Activated CD8-positive, alpha-beta memory T cell treated with anti-CD3 and anti-CD28 coated beads for 4 hours (primary cell): ENCODE measurements around the gene CALD1.

Experiments
- DNase-seq, 2 donors: peaks; one replicate each; pipeline ENCODE4 v3.0.0-alpha.2; 2020; ENCODE audit warnings: low read depth in 2 of 2

The CALD1 gene

GRCh38 chr7:134893920-134894319 is 114.5 kb downstream of the CALD1 start:
- DNase-seq: no peak

- no peak for DNase-seq
Observed at GRCh38 chr7:134894928-134895327, 115.5 kb downstream of the CALD1 start.

GRCh38 chr7:134896073-134896472 is 116.6 kb downstream of the CALD1 start:
- DNase-seq: no peak

GRCh38 chr7:134897936-134898335 is 118.5 kb downstream of the CALD1 start:
- DNase-seq: no peak

GRCh38 chr7:134899729-134900128 is 120.3 kb downstream of the CALD1 start:
- no peak for DNase-seq

- no peak for DNase-seq
Observed at GRCh38 chr7:134900166-134900982, 120.9 kb downstream of the CALD1 start.

GRCh38 chr7:134901389-134902020 is 122.1 kb downstream of the CALD1 start:
- no peak for DNase-seq

GRCh38 chr7:134902058-134902457 is 122.6 kb downstream of the CALD1 start:
- DNase-seq: no peak

GRCh38 chr7:134903073-134903790 is 123.8 kb downstream of the CALD1 start:
- no peak for DNase-seq

GRCh38 chr7:134905375-134905774 is 125.9 kb downstream of the CALD1 start:
- DNase-seq: no peak

- DNase-seq: no peak
Observed at GRCh38 chr7:134907000-134907399, 127.6 kb downstream of the CALD1 start.

- DNase-seq: no peak
Observed at GRCh38 chr7:134907639-134908038, 128.2 kb downstream of the CALD1 start.

GRCh38 chr7:134908289-134908688 is 128.9 kb downstream of the CALD1 start:
- no peak for DNase-seq

GRCh38 chr7:134910214-134910890 is 130.9 kb downstream of the CALD1 start:
- no peak for DNase-seq

GRCh38 chr7:134910968-134911367 is 131.5 kb downstream of the CALD1 start:
- DNase-seq: no peak

- no peak for DNase-seq
Observed at GRCh38 chr7:134916171-134916883, 136.9 kb downstream of the CALD1 start.

GRCh38 chr7:134919240-134919641 is 139.8 kb downstream of the CALD1 start:
- DNase-seq: no peak

- no peak for DNase-seq
Observed at GRCh38 chr7:134920026-134920753, 140.8 kb downstream of the CALD1 start.

- DNase-seq: no peak
Observed at GRCh38 chr7:134922720-134923704, 143.6 kb downstream of the CALD1 start.

GRCh38 chr7:134925766-134926165 is 146.3 kb downstream of the CALD1 start:
- no peak for DNase-seq
